ENCODE measurements around the gene POU2AF3.

DNA sequence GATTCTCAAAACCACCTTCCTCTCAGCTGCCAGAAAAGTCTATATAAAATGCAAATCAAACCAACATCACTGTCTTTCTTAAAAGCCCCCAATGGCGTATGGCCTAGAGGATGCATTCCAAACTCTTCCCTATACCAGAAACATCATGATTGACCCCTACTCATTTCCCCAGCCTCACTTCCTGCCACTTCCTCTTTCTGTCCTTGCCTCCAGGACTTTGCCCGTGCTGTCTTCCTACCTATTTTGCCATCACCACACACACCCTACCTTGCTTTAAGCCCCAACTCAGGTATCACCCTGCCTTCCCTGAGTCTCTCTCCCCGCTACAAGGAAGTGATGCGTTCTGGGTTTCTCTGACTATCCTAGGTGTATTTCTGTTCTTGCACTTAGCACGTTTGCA, 44.7 kb upstream of the POU2AF3 start:
- TF ChIP-seq, protein P1, sequence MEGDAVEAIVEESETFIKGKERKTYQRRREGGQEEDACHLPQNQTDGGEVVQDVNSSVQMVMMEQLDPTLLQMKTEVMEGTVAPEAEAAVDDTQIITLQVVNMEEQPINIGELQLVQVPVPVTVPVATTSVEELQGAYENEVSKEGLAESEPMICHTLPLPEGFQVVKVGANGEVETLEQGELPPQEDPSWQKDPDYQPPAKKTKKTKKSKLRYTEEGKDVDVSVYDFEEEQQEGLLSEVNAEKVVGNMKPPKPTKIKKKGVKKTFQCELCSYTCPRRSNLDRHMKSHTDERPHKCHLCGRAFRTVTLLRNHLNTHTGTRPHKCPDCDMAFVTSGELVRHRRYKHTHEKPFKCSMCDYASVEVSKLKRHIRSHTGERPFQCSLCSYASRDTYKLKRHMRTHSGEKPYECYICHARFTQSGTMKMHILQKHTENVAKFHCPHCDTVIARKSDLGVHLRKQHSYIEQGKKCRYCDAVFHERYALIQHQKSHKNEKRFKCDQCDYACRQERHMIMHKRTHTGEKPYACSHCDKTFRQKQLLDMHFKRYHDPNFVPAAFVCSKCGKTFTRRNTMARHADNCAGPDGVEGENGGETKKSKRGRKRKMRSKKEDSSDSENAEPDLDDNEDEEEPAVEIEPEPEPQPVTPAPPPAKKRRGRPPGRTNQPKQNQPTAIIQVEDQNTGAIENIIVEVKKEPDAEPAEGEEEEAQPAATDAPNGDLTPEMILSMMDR (IDR thresholded peaks at IDR 0.05) = no peak
- TF ChIP-seq POLR2A (IDR thresholded peaks at IDR 0.05) = no peak
